Measurements from ENCODE around the gene BASP1. TPM values are rescaled to one million over a fixed set of nuclear protein-coding genes. Genes with fewer than 3 reads are reported as not detected.
"Not testable (repeated sequence)": the region's sequence is repeated elsewhere in the genome, so short reads cannot be mapped to it uniquely, and the experiment has no call there.

The BASP1 gene
- total and polyA plus RNA-seq, 11 donors: 0.66 to 13.6 (median 2.8) TPM

GRCh38 chr5:17306726-17307091 is 89.3 kb downstream of the BASP1 start:
- no peak overlapping the region for H3K27ac ChIP-seq
- no peak for TF ChIP-seq POLR2A (IDR thresholded peaks at IDR 0.05)
- no peak for TF ChIP-seq CTCF (IDR thresholded peaks at IDR 0.05)
- peaks cover 0 to 10% (median 0%) of the 10 kb centered on the region in 12 donors for H3K4me1 ChIP-seq
- no peaks in the 10 kb centered on the region for H3K27me3 ChIP-seq
- 90 to 95% (median 92%) methylated on average over 14 of the region's 14 CpGs for WGBS, 4 donors
- H3K4me3 ChIP-seq: no peak overlapping the region
- intact Hi-C loops (cut with DNase I): no loop called here
- DNase-seq (no peak), ATAC-seq (no peak)
- no peaks in the 10 kb centered on the region for H3K36me3 ChIP-seq
- H3K9me3 ChIP-seq: no peaks in the 10 kb centered on the region

GRCh38 chr5:17307440-17307839 is 90.0 kb downstream of the BASP1 start:
- intact Hi-C loops (cut with DNase I); H3K27me3 ChIP-seq; H3K36me3 ChIP-seq; H3K9me3 ChIP-seq; H3K4me3 ChIP-seq; DNase-seq; H3K4me1 ChIP-seq; ATAC-seq; H3K27ac ChIP-seq: not testable (repeated sequence)
- WGBS, 4 donors: 84 to 88% (median 87%) methylated on average over 4 of the region's 4 CpGs

GRCh38 chr5:17308326-17309065 is 91.1 kb downstream of the BASP1 start:
- ATAC-seq (no peak), DNase-seq (no peak)
- H3K27ac ChIP-seq: no peak overlapping the region
- WGBS, 4 donors: 84 to 88% (median 86%) methylated on average over 9 of the region's 9 CpGs
- no peaks in the 10 kb centered on the region for H3K9me3 ChIP-seq
- H3K4me1 ChIP-seq: no peaks in the 10 kb centered on the region
- H3K36me3 ChIP-seq: no peaks in the 10 kb centered on the region
- no peak for TF ChIP-seq CTCF (IDR thresholded peaks at IDR 0.05)
- no peak for TF ChIP-seq POLR2A (IDR thresholded peaks at IDR 0.05)
- intact Hi-C loops (cut with DNase I): no loop called here
- no peaks in the 10 kb centered on the region for H3K27me3 ChIP-seq
- no peak overlapping the region for H3K4me3 ChIP-seq

- Histone ChIP-seq H3K4me1 (no peaks in the 10 kb centered on the region), H3K4me3 (no peak overlapping the region), H3K36me3 (no peaks in the 10 kb centered on the region), H3K27ac (no peak overlapping the region), H3K27me3 (no peaks in the 10 kb centered on the region), H3K9me3 (no peaks in the 10 kb centered on the region)
- no peak for TF ChIP-seq CTCF (IDR thresholded peaks at IDR 0.05)
- no peak for TF ChIP-seq POLR2A (IDR thresholded peaks at IDR 0.05)
- WGBS, 4 donors: 70 to 83% (median 76%) methylated on average over 3 of the region's 3 CpGs
- intact Hi-C loops (cut with DNase I): no loop called here
- ATAC-seq: no peak
- DNase-seq: no peak
Measured at GRCh38 chr5:17309462-17309861, 92.0 kb downstream of the BASP1 start.

GRCh38 chr5:17310502-17310901 is 93.1 kb downstream of the BASP1 start:
- intact Hi-C loops (cut with DNase I); H3K27me3 ChIP-seq; H3K4me3 ChIP-seq; H3K9me3 ChIP-seq; H3K27ac ChIP-seq; H3K4me1 ChIP-seq; DNase-seq; H3K36me3 ChIP-seq; ATAC-seq: not testable (repeated sequence)
- WGBS, 4 donors: 84 to 92% (median 90%) methylated on average over 4 of the region's 4 CpGs

GRCh38 chr5:17311811-17312210 is 94.4 kb downstream of the BASP1 start:
- H3K4me1 ChIP-seq: peaks cover 0 to 11% (median 0%) of the 10 kb centered on the region in 12 donors
- DNase-seq; H3K4me3 ChIP-seq; H3K27ac ChIP-seq; H3K27me3 ChIP-seq; intact Hi-C loops (cut with DNase I); H3K9me3 ChIP-seq; ATAC-seq; H3K36me3 ChIP-seq: not testable (repeated sequence)
- WGBS, 4 donors: 92 to 96% (median 95%) methylated on average over 6 to 30 of the region's 31 CpGs
